Fibroblast of skin of left biceps (primary cell): ENCODE measurements around the gene RAB40B.
"Not testable (repeated sequence)": the region's sequence is repeated elsewhere in the genome, so short reads cannot be mapped to it uniquely, and the experiment has no call there.

Experiments
- DNase-seq, 2 experiments: peaks; one replicate each; pipeline ENCODE4 v3.0.0-alpha.2; 2013; ENCODE audit warnings: low read depth in 2 of 2

RAB40B gene

GRCh38 chr17:82698065-82698973, at the start of gene RAB40B:
RAB40B (minus strand) TSS chr17:82698698; CDS start chr17:82698596, 102 bp downstream.
- peak; percentile 95 for DNase-seq

DNA sequence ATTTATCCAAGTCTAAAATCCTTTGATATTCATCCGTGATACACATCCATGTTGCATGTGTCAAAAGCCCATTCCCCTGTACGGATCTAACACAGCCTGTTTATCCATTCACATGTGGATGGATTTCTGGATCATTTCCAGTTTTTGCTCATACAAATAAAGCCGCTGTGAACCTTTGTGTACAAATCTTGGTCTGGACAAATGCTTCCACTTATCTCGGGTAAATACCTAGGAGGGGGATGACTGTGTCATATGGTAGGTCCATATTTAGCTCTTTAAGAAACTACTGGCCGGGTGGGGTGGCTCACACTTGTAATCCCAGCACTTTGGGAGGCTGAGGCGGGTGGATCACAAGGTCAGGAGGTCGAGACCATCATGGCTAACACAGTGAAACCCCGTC, 47.0 kb upstream of the RAB40B start:
- DNase-seq = no peak

DNA sequence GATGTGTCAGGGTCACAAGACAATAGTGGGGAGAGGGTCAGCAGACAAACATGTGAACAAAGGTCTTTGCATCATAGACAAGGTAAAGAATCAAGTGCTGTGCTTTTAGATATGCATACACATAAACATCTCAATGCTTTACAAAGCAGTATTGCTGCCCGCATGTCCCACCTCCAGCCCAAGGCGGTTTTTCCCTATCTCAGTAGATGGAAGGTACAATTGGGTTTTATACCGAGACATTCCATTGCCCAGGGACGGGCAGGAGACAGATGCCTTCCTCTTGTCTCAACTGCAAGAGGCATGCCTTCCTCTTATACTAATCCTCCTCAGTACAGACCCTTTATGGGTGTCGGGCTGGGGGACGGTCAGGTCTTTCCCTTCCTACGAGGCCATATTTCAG, 46.2 kb upstream of the RAB40B start:
- DNase-seq = not testable (repeated sequence)

DNA sequence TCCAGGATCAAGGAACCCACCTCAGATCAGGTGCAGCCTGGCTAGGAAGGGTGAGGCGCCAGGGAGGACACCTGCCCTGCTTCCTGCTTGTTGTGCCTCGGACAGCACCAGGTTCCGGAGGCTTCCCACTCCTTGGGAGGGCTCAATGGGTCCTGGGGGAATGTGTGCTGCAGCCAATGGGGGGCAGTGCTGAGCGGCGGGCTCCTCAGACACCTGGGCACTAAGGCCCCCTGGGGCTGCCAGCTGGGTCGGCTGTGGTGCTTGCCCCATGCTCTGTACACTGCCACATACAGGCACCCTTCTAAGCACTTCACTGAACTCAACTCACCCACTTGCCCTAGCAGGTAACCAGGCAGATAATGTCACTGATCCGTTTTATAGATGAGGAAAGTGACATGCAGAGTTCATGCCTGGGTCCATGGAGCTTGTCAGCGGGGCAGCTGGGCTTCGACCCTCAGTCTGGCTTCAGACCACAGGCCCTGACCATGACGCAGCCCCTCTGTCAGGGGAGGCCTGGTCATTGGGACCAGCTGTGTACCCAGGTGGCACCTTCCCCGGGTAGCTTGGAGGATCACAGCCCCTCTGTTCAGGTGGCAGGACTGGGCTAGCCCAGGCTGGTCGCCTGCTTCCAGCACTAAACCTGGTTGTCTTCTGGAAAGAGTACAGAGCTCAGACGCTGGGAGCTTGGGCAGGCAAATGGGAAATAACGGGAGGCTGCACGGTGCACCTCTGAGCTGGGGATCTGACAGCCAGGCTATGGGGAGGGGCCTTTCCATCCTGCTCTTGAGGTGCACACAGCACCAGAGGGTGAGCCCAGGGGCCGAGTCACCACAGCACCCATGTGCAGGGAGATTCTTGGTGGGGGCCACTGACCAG, 45.1 kb upstream of the RAB40B start:
- DNase-seq = no peak

GRCh38 chr17:82740906-82741759, 42.6 kb upstream of the RAB40B start:
- no peak for DNase-seq

- no peak for DNase-seq
Measured at GRCh38 chr17:82737967-82738877, 39.7 kb upstream of the RAB40B start.

- no peak for DNase-seq
Measured at GRCh38 chr17:82736511-82737185, 38.1 kb upstream of the RAB40B start.

DNA sequence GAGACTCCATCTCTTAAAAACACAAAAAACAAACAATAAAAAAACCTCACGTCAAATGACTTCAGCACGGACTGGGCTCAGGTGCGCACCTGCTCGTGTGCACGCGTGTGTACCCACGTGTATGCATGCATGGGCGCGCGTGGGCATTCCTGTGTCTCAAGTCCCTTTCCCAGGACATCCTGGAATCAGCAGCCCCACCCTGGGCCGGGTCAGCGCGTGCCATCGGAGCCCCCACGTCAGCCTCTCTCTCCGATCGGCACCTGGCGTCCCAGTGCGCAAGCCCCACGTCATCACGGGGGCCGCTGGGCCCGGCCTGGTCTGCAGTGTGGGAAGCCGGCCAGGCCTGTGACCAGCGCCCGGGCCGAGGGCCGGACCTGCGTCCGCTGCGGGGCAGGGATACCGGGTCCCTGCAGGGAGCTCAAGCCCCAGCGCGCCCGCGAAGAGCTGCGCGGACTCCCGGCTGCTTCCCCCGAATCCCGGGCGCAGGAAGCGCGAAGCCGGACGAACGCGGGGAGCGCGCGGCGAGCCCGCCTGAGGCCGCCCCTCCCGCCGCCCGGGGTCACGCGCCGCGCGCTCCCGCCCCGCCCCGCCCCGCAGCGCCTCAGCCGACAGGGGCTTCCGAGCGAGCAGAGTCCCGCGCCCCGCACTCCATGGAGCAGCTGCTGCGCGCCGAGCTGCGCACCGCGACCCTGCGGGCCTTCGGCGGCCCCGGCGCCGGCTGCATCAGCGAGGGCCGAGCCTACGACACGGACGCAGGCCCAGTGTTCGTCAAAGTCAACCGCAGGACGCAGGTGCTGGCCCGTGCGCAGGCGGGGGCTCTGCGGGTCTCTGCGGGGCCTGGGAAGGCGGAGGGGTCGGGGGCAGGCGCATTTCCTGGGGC, 36.7 kb upstream of the RAB40B start, which contains the start of gene FN3K:
Gene FN3K, plus strand, starts transcription at position 629 of the 880 bp plus-strand sequence. Its CDS starts 22 bp downstream, at position 651.
- DNase-seq = no peak

GRCh38 chr17:82732118-82732743, 33.7 kb upstream of the RAB40B start:
- no peak for DNase-seq

GRCh38 chr17:82729479-82730260, 31.2 kb upstream of the RAB40B start:
- DNase-seq = no peak

GRCh38 chr17:82726427-82726826, 27.9 kb upstream of the RAB40B start:
- DNase-seq = no peak

GRCh38 chr17:82723169-82723807, 24.8 kb upstream of the RAB40B start:
- no peak for DNase-seq

GRCh38 chr17:82722341-82723013, 24.0 kb upstream of the RAB40B start:
- no peak for DNase-seq

DNA sequence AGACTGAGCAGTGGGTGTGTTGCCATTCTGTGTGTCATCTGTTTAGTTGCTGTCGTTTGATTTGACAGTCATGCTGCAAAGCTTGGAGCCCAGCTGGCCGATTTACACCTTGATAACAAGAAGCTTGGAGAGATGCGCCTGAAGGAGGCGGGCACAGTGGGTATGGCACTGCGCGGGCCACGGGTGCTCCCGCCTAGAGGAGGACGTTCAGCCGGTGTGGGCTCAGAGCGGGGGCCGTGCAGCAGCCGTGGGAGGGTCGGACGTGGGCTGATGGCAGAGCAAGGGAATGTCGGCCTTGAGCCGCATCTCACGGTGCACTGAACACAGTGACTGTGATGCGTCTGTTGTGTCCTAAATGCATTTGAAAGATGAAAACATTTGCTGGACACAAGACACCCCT, 21.7 kb upstream of the RAB40B start:
- DNase-seq = no peak

DNA sequence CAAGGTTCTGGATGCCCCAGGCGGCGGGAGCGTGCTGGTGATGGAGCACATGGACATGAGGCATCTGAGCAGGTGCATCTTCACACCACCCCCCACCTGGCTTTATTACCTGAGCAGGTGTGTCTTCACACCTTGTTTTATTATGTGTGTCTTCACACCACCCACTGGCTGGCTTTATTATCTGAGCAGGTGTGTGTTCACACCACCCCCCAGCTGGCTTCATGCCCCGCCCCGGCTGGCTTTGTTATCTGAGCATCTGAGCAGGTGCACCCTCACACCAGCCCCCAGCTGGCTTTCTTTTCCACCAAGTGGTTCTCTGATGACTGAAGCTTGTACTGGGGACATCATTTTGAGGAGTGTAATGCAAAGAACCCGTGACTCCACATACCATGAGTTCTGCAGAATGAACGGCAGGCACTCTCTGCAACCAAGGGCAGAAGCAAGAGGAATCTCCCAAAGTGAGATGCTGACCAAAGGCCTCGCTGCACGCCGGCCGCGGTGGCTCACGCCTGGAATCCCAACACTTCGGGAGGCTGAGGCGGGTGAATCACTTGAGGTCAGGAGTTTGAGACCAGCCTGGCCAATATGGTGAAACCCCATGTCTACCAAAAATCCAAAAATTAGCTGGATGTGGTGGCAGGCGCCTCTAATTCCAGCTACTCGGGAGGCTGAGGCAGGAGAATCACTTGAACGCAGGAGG, 20.6 kb upstream of the RAB40B start:
- no peak for DNase-seq
